Measurements from ENCODE around the gene TH. TPM values are rescaled to one million over a fixed set of nuclear protein-coding genes. Genes with fewer than 3 reads are reported as not detected.

TH gene
- total and polyA plus RNA-seq, 2 of the 8 experiments (the other 6 are each of a cell fraction or from before 2014, with no cell fraction given): 0.09 TPM; not detected in 1

DNA sequence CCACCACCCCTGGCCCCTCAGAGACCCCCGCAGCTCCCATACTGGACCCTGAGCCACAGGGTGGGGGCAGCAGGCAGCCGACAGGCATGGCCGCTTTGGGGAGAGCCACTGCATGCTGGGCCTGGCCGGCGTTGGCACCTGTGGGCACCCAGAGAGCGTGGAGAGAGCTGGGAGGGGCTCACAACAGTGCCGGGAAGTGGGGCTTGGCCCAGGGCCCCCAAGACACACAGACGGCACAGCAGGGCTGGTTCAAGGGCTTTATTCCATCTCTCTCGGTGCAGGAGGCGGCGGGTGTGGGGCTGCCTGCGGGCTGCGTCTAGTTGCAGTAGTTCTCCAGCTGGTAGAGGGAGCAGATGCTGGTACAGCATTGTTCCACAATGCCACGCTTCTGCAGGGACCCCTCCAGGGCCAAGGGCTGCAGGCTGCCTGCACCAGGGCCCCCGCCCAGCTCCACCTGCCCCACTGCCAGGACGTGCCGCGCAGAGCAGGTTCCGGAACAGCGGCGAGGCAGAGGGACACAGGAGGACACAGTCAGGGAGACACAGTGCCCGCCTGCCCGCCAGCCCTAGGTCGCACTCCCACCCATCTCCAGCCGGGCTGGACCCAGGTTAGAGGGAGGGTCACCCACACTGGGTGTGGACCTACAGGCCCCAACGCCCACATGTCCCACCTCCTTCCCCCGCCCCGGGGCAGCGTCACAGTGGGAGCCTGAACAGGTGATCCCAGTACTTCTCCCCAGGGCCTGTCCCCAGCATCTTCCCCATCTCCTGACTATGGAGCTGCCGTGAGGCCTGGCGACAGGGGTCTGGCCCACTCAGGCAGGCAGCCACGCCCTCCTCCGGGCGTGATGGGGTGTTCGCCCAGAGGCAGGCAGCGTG, 11.8 kb downstream of the TH start:
- Histone ChIP-seq H2BK5ac (ENCODE audit: low read depth, low read length) (no peak overlapping the region), H2AK5ac (ENCODE audit: low read depth, low read length) (no peak overlapping the region), H4K20me1 (replicated peaks in 1 of 2; ENCODE audit: control insufficient read depth in 1 of 2, insufficient read depth in 2 of 2, low read length in 2 of 2) (peaks cover 0 to 3% of the 10 kb centered on the region in 2 experiments), H3K9me3 (ENCODE audit: insufficient read depth in 2 of 2, low read depth in 1 of 2, low read length in 1 of 2) (no peaks in the 10 kb centered on the region), H3K56ac (replicated peaks; ENCODE audit: insufficient read length, low read depth, low read length) (no peak overlapping the region), H3K23me2 (ENCODE audit: low read depth, low read length) (no peaks in the 10 kb centered on the region), H2AFZ (ENCODE audit: low read length) (no peak overlapping the region), H3K4ac (replicated peaks; ENCODE audit: insufficient read length, low read depth, low read length) (no peak overlapping the region), H3K9ac (replicated peaks in 1 of 4; ENCODE audit: extremely low read depth in 1 of 4, low read depth in 3 of 4, low read length in 3 of 4) (no peak overlapping the region), H3K4me1 (replicated peaks in 1 of 4; ENCODE audit: control insufficient read depth in 3 of 4, insufficient read depth in 4 of 4, low read length in 3 of 4) (peaks cover 0 to 2% (median 0%) of the 10 kb centered on the region in 4 experiments; a peak in 1 of 7 replicates), H2BK12ac (ENCODE audit: low read depth, low read length) (no peak overlapping the region), H3K18ac (ENCODE audit: extremely low read depth, low read length) (no peak overlapping the region), H4K8ac (ENCODE audit: extremely low read depth, insufficient read depth, low read length) (no peak overlapping the region), H4K5ac (ENCODE audit: insufficient read length, low read depth, low read length) (no peak overlapping the region), H3K79me1 (ENCODE audit: low read depth, low read length) (no peaks in the 10 kb centered on the region), H2BK15ac (ENCODE audit: low read length) (no peak overlapping the region), H3K36me3 (ENCODE audit: control insufficient read depth in 2 of 4, insufficient read depth in 4 of 4, low read length in 3 of 4) (no peaks in the 10 kb centered on the region), H3K79me2 (ENCODE audit: control insufficient read depth in 1 of 2, insufficient read depth in 2 of 2, low read length in 2 of 2) (no peaks in the 10 kb centered on the region), H3K14ac (ENCODE audit: insufficient read length) (no peak overlapping the region), H2BK120ac (replicated peaks; ENCODE audit: low read depth, low read length) (no peak overlapping the region), H3K23ac (ENCODE audit: insufficient read length) (no peak overlapping the region), H3K4me3 (ENCODE audit: extremely low read depth in 1 of 4, insufficient read depth in 2 of 4, low read depth in 3 of 4, low read length in 4 of 4) (no peak overlapping the region), H3K27me3 (replicated peaks in 1 of 4; ENCODE audit: control insufficient read depth in 3 of 4, extremely low read depth in 1 of 4, insufficient read depth in 3 of 4, low read length in 3 of 4) (no peaks in the 10 kb centered on the region; a peak in 2 of 7 replicates), H3K4me2 (ENCODE audit: insufficient read depth in 1 of 2, low read depth in 2 of 2, low read length in 2 of 2) (no peak overlapping the region), H4K91ac (replicated peaks; ENCODE audit: insufficient read length, low read length) (peak overlapping the region; percentile 54), H3K27ac (ENCODE audit: low read depth, low read length) (no peak overlapping the region), H2BK20ac (ENCODE audit: low read length) (no peak overlapping the region)
- 91% methylated on average over 30 of the region's 36 CpGs; no CpG with 5 or more reads in 1 of the 2 experiments for WGBS, 2 experiments (ENCODE audit: extremely low coverage in 1 of 2, insufficient coverage in 1 of 2, insufficient read length in 1 of 2, insufficient replicate concordance in 2 of 2, low coverage in 1 of 2, low lambda C conversion rate in 2 of 2, missing lambda C conversion rate in 1 of 2)
- FAIRE-seq (no peak), DNase-seq (ENCODE audit: low read depth in 1 of 2, low spot score in 2 of 2) (no peak)
- CTCF ChIA-PET (ENCODE audit: partially characterized antibody): interaction anchor here (1.0 to 20.6 kb wide), 11 partner anchors 6 to 508 kb away, joined by 3 to 551 read pairs (median 232); partner anchors contain the start of genes INS, LSP1, MRPL23 and SYT8
- POLR2A ChIA-PET (ENCODE audit: partially characterized antibody): interaction anchor here (1.0 kb wide), 1 partner anchor 8 kb away, joined by 3 read pairs; no protein-coding TSS in a partner anchor
- TF ChIP-seq SAP30 (IDR thresholded peaks at IDR 0.05; ENCODE audit: insufficient read depth, insufficient replicate concordance, low read length) (no peak), HDAC6 (IDR thresholded peaks at IDR 0.05; ENCODE audit: low read depth, low read length) (no peak), GABPA (IDR thresholded peaks at IDR 0.05; ENCODE audit: borderline replicate concordance, insufficient read depth, low read length) (no peak), YY1 (IDR thresholded peaks at IDR 0.05; ENCODE audit: low read depth, low read length) (no peak), EGR1 (IDR thresholded peaks at IDR 0.05; ENCODE audit: borderline replicate concordance, low read depth, low read length) (no peak), BACH1 (IDR thresholded peaks at IDR 0.05; ENCODE audit: low read length) (no peak)
- TF ChIP-seq, protein P1, sequence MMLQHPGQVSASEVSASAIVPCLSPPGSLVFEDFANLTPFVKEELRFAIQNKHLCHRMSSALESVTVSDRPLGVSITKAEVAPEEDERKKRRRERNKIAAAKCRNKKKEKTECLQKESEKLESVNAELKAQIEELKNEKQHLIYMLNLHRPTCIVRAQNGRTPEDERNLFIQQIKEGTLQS (IDR thresholded peaks at IDR 0.05; ENCODE audit: insufficient read depth, low read depth, low read length): no peak
